Neural crest cell (in vitro differentiated cells): ENCODE results near the gene LSM10. TPM values are rescaled to one million over a fixed set of nuclear protein-coding genes. Genes with fewer than 3 reads are reported as not detected.

Source experiments
- DNase-seq: peaks from one replicate; pipeline ENCODE4 v3.0.0; 2021; ENCODE audit warnings: low read depth, mixed read lengths, low spot score
- H3K27ac Mint-ChIP-seq: one replicate; pipeline ENCODE4 v1.8.0; 2021; ENCODE audit warnings: mild to moderate bottlenecking, mixed read lengths; ENCODE audit not compliant: unreplicated experiment
- H3K27me3 Mint-ChIP-seq: 2 replicates; pipeline ENCODE4 v1.8.0; 2021; ENCODE audit warnings: low read depth, mild to moderate bottlenecking, mixed read lengths
- H3K36me3 Mint-ChIP-seq: 2 replicates; pipeline ENCODE4 v1.8.0; 2021; ENCODE audit warnings: low read depth, mild to moderate bottlenecking, mixed read lengths
- H3K4me1 Mint-ChIP-seq: 2 replicates; pipeline ENCODE4 v1.8.0; 2021; ENCODE audit warnings: mixed read lengths
- H3K4me3 Mint-ChIP-seq: one replicate; pipeline ENCODE4 v1.8.0; 2021; ENCODE audit warnings: mild to moderate bottlenecking, mixed read lengths
- H3K9me3 Mint-ChIP-seq: 2 replicates; pipeline ENCODE4 v1.8.0; 2021; ENCODE audit warnings: mixed read lengths
- CTCF ChIP-seq: fragments of 200-600 bp; sonication (generic); conservative IDR thresholded peaks from 2 replicates; pipeline ENCODE4 v1.5.0; 2021; ENCODE audit warnings: antibody characterized with exemption, mild to moderate bottlenecking
- total RNA-seq: library from RNA; stranded (reverse); gene quantifications from 2 replicates; pipeline ENCODE4 v1.2.1, GENCODE V29; 2021

Gene LSM10
- total RNA-seq, 1 donor from 2014 or later: 48.4 TPM

GRCh38 chr1:36358514-36359084, 39.1 kb downstream of the LSM10 start:
- TF ChIP-seq CTCF: no peak
- H3K36me3 Mint-ChIP-seq: no peaks in the 10 kb centered on the region
- no peak overlapping the region for H3K4me3 Mint-ChIP-seq
- no peaks in the 10 kb centered on the region for H3K27me3 Mint-ChIP-seq
- no peak overlapping the region for H3K27ac Mint-ChIP-seq
- no peaks in the 10 kb centered on the region for H3K9me3 Mint-ChIP-seq
- DNase-seq: no peak
- H3K4me1 Mint-ChIP-seq: peaks cover 6% of the 10 kb centered on the region

- Mint-ChIP-seq H3K27me3 (no peaks in the 10 kb centered on the region), H3K27ac (no peak overlapping the region), H3K4me1 (peaks cover 22% of the 10 kb centered on the region), H3K4me3 (no peak overlapping the region), H3K36me3 (no peaks in the 10 kb centered on the region), H3K9me3 (no peaks in the 10 kb centered on the region)
- no peak for TF ChIP-seq CTCF
- DNase-seq: no peak
Measured at GRCh38 chr1:36355811-36356210, 41.9 kb downstream of the LSM10 start.

GRCh38 chr1:36354486-36354885, 43.2 kb downstream of the LSM10 start:
- H3K27me3 Mint-ChIP-seq: no peaks in the 10 kb centered on the region

GRCh38 chr1:36352910-36353878, 44.5 kb downstream of the LSM10 start:
- Mint-ChIP-seq H3K9me3 (no peaks in the 10 kb centered on the region), H3K27ac (no peak overlapping the region), H3K4me1 (peaks cover 27% of the 10 kb centered on the region), H3K27me3 (no peaks in the 10 kb centered on the region), H3K36me3 (peaks cover under 1% of the 10 kb centered on the region), H3K4me3 (no peak overlapping the region)
- no peak for DNase-seq
- no peak for TF ChIP-seq CTCF

More at GRCh38 chr1:36354486-36354885, 43.2 kb downstream of the LSM10 start:
- no peak for DNase-seq
- Mint-ChIP-seq H3K27ac (peak overlapping the region; percentile 43), H3K4me3 (no peak overlapping the region), H3K36me3 (no peaks in the 10 kb centered on the region), H3K4me1 (peaks cover 27% of the 10 kb centered on the region), H3K9me3 (no peaks in the 10 kb centered on the region)
- no peak for TF ChIP-seq CTCF

- H3K9me3 Mint-ChIP-seq: no peaks in the 10 kb centered on the region
- H3K27ac Mint-ChIP-seq: peak overlapping the region; percentile 83
Measured at GRCh38 chr1:36352125-36352909, 45.4 kb downstream of the LSM10 start.

More at GRCh38 chr1:36352125-36352909, 45.4 kb downstream of the LSM10 start:
- no peak for TF ChIP-seq CTCF
- Mint-ChIP-seq H3K4me1 (peaks cover 27% of the 10 kb centered on the region), H3K27me3 (no peaks in the 10 kb centered on the region), H3K36me3 (peaks cover 2% of the 10 kb centered on the region), H3K4me3 (no peak overlapping the region)
- no peak for DNase-seq
